ENCODE measurements around the gene HIPK3. TPM values are rescaled to one million over a fixed set of nuclear protein-coding genes. Genes with fewer than 3 reads are reported as not detected.
A peak's percentile ranks its signal among the peaks of the same experiment; 100 is the strongest.

HIPK3 gene
- total RNA-seq, 1 donor from 2014 or later = 83.0 TPM

DNA sequence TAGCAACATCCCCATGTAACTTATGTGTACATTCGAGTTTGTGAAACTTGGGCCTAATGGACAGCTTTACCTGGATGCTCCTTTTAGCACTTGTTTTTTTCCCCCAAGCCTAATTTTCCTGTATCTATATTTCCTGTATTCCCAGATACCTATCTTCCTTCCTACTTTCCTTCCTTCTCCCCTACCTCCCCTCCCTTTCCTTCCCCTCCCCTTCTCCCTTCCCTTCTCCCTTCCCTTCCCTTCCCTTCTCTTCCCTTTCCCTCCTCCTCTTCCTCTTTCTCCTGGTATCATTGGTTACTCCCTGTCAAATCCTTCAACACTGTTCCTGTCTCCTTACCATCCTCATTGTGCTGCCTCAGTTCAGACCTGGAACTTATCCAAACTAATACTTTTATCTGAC, 111.8 kb downstream of the HIPK3 start:
- peaks cover 22% of the 10 kb centered on the region for H3K4me1 Mint-ChIP-seq (ENCODE audit: low read depth)
- H3K27ac Mint-ChIP-seq (ENCODE audit: unreplicated experiment) = no peak overlapping the region
- H3K4me3 Mint-ChIP-seq (ENCODE audit: unreplicated experiment) = no peak overlapping the region
- no peaks in the 10 kb centered on the region for H3K27me3 Mint-ChIP-seq (ENCODE audit: low read depth)
- no peaks in the 10 kb centered on the region for H3K36me3 Mint-ChIP-seq (ENCODE audit: low read depth)
- TF ChIP-seq, protein P1, sequence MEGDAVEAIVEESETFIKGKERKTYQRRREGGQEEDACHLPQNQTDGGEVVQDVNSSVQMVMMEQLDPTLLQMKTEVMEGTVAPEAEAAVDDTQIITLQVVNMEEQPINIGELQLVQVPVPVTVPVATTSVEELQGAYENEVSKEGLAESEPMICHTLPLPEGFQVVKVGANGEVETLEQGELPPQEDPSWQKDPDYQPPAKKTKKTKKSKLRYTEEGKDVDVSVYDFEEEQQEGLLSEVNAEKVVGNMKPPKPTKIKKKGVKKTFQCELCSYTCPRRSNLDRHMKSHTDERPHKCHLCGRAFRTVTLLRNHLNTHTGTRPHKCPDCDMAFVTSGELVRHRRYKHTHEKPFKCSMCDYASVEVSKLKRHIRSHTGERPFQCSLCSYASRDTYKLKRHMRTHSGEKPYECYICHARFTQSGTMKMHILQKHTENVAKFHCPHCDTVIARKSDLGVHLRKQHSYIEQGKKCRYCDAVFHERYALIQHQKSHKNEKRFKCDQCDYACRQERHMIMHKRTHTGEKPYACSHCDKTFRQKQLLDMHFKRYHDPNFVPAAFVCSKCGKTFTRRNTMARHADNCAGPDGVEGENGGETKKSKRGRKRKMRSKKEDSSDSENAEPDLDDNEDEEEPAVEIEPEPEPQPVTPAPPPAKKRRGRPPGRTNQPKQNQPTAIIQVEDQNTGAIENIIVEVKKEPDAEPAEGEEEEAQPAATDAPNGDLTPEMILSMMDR (IDR thresholded peaks at IDR 0.05) = no peak
- DNase-seq (ENCODE audit: low spot score) = no peak
- H3K9me3 Mint-ChIP-seq (ENCODE audit: low read depth) = no peaks in the 10 kb centered on the region

DNA sequence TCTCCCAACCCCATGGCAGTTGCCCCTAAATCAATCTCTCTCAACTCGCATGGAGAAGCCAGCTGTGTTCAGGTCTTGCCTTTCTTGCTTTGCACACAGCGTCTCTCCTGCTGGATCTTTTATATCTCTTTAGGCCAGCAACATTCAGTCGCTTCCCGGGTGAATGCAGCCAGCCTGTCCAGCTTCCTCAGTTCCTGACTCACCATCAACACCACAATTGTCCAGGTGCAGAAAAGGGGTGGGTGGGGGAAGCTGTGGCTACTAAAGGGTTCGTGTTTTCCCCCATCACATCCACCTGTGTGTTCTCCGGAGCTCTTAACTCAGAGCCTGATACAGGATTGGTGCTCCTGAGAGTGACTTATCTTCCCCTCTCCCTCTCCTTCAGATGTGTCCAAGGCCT, 116.5 kb downstream of the HIPK3 start:
- TF ChIP-seq, protein P1 (IDR thresholded peaks at IDR 0.05) = no peak
- no peak overlapping the region for H3K27ac Mint-ChIP-seq (ENCODE audit: unreplicated experiment)
- H3K4me3 Mint-ChIP-seq (ENCODE audit: unreplicated experiment) = no peak overlapping the region
- no peaks in the 10 kb centered on the region for H3K27me3 Mint-ChIP-seq (ENCODE audit: low read depth)
- peaks cover 40% of the 10 kb centered on the region for H3K4me1 Mint-ChIP-seq (ENCODE audit: low read depth)
- no peaks in the 10 kb centered on the region for H3K36me3 Mint-ChIP-seq (ENCODE audit: low read depth)
- DNase-seq (ENCODE audit: low spot score) = no peak
- no peaks in the 10 kb centered on the region for H3K9me3 Mint-ChIP-seq (ENCODE audit: low read depth)

DNA sequence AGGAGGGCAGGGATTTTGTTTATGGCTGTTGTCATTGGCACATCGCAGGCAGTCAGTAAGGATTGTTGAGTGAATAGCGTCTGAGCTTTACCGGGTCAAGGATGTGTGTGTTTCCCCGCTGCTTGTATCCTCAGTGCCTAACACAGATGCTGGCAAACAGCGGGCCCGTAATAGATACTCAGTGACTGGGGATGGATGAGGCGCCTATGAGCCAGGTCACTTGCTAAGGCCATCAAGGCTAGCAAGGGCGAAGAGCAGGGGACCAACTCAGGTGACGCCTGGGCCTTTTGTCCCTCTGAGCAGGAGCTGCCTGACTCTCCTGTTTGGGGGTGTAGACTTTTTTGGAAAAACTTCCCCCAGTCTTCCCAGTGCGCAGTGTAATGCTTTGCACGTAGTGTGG, 118.1 kb downstream of the HIPK3 start:
- Mint-ChIP-seq H3K9me3 (ENCODE audit: low read depth) (no peaks in the 10 kb centered on the region), H3K27me3 (ENCODE audit: low read depth) (no peaks in the 10 kb centered on the region), H3K27ac (ENCODE audit: unreplicated experiment) (no peak overlapping the region), H3K4me1 (ENCODE audit: low read depth) (peaks cover 37% of the 10 kb centered on the region), H3K36me3 (ENCODE audit: low read depth) (no peaks in the 10 kb centered on the region), H3K4me3 (ENCODE audit: unreplicated experiment) (peak overlapping the region; percentile 68)
- TF ChIP-seq, protein P1 (IDR thresholded peaks at IDR 0.05) = no peak
- no peak for DNase-seq (ENCODE audit: low spot score)

DNA sequence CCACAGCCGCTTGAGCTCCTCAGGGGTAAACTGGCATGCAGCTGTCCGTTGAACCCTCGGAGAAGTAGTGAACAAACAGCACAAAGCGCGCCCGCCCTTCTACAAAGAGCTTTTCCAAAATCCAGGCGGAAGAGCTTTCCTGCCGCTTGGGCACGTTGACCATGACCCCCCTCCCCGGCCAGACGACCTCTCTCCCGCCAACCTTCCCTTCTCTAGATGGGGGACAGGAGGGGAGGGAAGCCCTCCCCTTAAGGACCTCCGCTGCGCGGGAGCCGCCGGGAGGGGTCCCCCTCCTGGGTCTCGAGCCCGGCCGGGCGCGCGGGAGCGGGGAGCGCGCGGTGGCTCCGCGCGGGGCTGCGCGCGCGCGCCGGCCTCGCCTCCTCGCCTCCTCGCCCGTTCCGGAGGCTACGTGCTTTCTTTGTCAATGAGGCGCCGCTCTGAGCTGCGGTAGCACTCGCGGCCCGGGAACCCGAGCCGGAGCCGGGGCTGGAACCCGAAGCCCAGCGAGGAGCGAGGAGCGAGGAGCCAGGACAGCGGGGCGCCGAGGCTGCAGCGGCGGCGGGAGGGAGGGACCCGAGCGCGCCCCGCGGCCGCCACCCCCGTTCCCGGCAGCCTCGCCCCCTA, 118.6 kb downstream of the HIPK3 start, which contains the start of gene KIAA1549L:
Gene KIAA1549L (plus strand): TSS at position 421 of the 624 bp plus-strand sequence.
- H3K9me3 Mint-ChIP-seq (ENCODE audit: low read depth) = no peaks in the 10 kb centered on the region
- TF ChIP-seq, protein P1 (IDR thresholded peaks at IDR 0.05) = no peak
- H3K4me3 Mint-ChIP-seq (ENCODE audit: unreplicated experiment) = peak within 1 kb of the TSS; percentile 68
- DNase-seq (ENCODE audit: low spot score) = no peak
- no peaks in the 10 kb centered on the region for H3K36me3 Mint-ChIP-seq (ENCODE audit: low read depth)
- no peaks in the 10 kb centered on the region for H3K27me3 Mint-ChIP-seq (ENCODE audit: low read depth)
- peaks cover 36% of the 10 kb centered on the region for H3K4me1 Mint-ChIP-seq (ENCODE audit: low read depth)
- no peak within 1 kb of the TSS for H3K27ac Mint-ChIP-seq (ENCODE audit: unreplicated experiment)

DNA sequence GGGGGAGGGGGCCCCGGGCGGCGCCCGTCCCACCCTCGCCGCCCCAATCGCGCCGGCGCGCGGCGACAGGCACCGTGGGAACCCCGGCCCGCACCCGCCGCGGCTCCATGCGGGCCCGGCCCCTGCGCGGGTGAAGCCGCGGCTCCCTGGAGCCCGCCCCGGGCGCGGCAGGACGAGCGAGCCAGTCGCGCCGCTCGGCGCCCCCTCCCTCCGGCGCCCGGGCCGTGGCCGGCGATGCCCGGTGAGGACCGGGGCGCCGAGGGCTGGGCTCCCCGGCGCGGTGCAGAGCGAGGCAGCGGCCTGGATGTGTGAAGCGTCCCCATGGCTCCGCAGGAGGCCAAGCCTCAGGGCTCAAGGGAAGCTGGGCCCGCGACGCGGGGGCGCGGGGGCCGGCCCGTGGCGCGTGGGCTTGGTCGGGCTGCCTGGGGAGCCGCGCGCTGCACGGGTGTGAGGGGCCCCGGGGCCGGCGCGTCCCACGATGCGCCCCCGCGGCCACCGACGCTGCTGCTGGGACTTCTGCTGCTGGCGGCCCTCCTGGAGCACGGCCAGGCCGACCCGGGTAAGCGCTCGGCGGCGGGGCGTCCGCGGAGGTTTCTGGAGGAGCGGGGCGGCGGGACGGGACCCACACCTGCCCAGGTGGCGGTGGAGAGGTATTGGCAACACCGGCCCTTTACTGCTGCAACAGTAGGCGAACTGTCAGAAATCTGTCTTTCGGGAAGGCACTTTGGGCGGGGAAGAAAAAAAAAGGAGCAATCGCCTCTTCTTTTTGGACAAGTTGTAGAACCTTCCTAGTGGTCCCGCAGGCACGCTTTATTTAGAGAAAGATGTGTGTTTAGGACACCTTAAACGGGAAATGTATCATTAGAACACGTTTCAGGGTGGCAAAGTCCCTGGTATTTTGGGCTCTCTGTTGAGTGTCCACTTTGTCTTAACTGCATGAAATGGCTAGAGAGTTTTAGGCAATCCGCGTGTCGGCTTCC, 119.4 kb downstream of the HIPK3 start:
- Mint-ChIP-seq H3K4me1 (ENCODE audit: low read depth) (peaks cover 30% of the 10 kb centered on the region), H3K9me3 (ENCODE audit: low read depth) (no peaks in the 10 kb centered on the region), H3K27ac (ENCODE audit: unreplicated experiment) (no peak overlapping the region), H3K36me3 (ENCODE audit: low read depth) (no peaks in the 10 kb centered on the region), H3K27me3 (ENCODE audit: low read depth) (no peaks in the 10 kb centered on the region), H3K4me3 (ENCODE audit: unreplicated experiment) (peak overlapping the region; percentile 60)
- TF ChIP-seq, protein P1 (IDR thresholded peaks at IDR 0.05) = no peak
- DNase-seq (ENCODE audit: low spot score) = no peak
